Measurements from ENCODE around the gene GDNF. TPM values are rescaled to one million over a fixed set of nuclear protein-coding genes. Genes with fewer than 3 reads are reported as not detected.

GDNF gene
- total and polyA plus RNA-seq, 4 donors: 0.09 to 0.25 TPM; not detected in 2

DNA sequence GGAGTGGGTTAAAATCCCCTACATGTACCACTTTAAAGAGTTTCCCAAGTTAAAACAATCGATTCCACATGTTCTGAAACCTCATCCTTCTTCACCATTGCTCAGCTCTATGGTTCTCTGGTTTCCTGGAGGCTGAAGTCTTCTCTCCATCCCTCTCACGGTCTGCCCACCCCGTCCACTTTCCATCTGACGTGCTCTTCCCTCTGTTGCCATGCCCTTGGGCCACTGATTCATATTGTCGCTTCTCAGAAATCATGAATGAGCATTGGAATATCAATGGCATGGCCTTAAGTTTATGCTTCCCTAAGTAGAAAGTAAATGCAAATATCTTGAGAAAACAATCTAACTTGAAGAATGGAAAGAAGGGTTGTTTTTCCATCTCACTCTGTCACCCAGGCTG, 30.9 kb downstream of the GDNF start:
- Histone ChIP-seq H3K4me1 (ENCODE audit: control insufficient read depth in 4 of 4, insufficient read depth in 4 of 4, low read length in 3 of 4) (no peaks in the 10 kb centered on the region), H3K9me3 (ENCODE audit: control insufficient read depth in 4 of 4, low read length in 3 of 4) (no peaks in the 10 kb centered on the region), H3K27me3 (ENCODE audit: control insufficient read depth in 4 of 4, insufficient read depth in 4 of 4, low read length in 3 of 4) (no peaks in the 10 kb centered on the region), H3K4me3 (ENCODE audit: low read depth in 1 of 3, low read length in 3 of 3) (no peak overlapping the region), H3K27ac (ENCODE audit: low read depth in 1 of 2, low read length in 2 of 2) (no peak overlapping the region), H3K9ac (ENCODE audit: low read depth in 1 of 2, low read length in 2 of 2) (no peak overlapping the region), H3K36me3 (ENCODE audit: control insufficient read depth in 4 of 4, insufficient read depth in 3 of 4, low read depth in 1 of 4, low read length in 3 of 4) (no peaks in the 10 kb centered on the region)
- WGBS: 86% methylated on average over 5 of the region's 5 CpGs
- TF ChIP-seq FOXA2 (IDR thresholded peaks at IDR 0.05) (no peak), ATF3 (IDR thresholded peaks at IDR 0.05) (no peak), CTCF (IDR thresholded peaks at IDR 0.05; ENCODE audit: low read depth, low read length, missing input control) (no peak), TAF1 (conservative IDR thresholded peaks at IDR 0.05) (no peak), ZBTB33 (IDR thresholded peaks at IDR 0.05) (no peak), REST (IDR thresholded peaks at IDR 0.05) (no peak), HNF4A (conservative IDR thresholded peaks at IDR 0.05) (no peak), YY1 (IDR thresholded peaks at IDR 0.05) (no peak), JUND (IDR thresholded peaks at IDR 0.05) (no peak), FOXA1 (IDR thresholded peaks at IDR 0.05) (no peak), SP1 (IDR thresholded peaks at IDR 0.05) (no peak), HNF4G (IDR thresholded peaks at IDR 0.05) (no peak), EGR1 (IDR thresholded peaks at IDR 0.05; ENCODE audit: low read depth in 2 of 2) (no peak), GABPA (IDR thresholded peaks at IDR 0.05 in 1 of 2, conservative IDR thresholded peaks at IDR 0.05 in 1 of 2) (no peak), RXRA (IDR thresholded peaks at IDR 0.05) (no peak), NR2F2 (IDR thresholded peaks at IDR 0.05) (no peak), RAD21 (IDR thresholded peaks at IDR 0.05) (no peak)
- TF ChIP-seq, protein P1, sequence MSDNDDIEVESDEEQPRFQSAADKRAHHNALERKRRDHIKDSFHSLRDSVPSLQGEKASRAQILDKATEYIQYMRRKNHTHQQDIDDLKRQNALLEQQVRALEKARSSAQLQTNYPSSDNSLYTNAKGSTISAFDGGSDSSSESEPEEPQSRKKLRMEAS (IDR thresholded peaks at IDR 0.05): no peak
- no peak for DNase-seq (ENCODE audit: low spot score)

Measured in liver (tissue), 9 donors.